ENCODE results near the gene CLSTN2.

- TF ChIP-seq CTCF (conservative IDR thresholded peaks at IDR 0.05; ENCODE audit: low read depth, low read length) (no peak), EZH2 (IDR thresholded peaks at IDR 0.05; ENCODE audit: low read length, unreplicated experiment) (no peak)
Observed at GRCh38 chr3:140395134-140396075, 460.4 kb downstream of the CLSTN2 start.

Measured in PC-3 (cell line).